K562 (cell line): ENCODE results near the gene SEPTIN1. TPM values are rescaled to one million over a fixed set of nuclear protein-coding genes. Genes with fewer than 3 reads are reported as not detected.
A peak's percentile ranks its signal among the peaks of the same experiment; 100 is the strongest.

Source experiments
- ASH1L ChIP-seq: fragments of 450-650 bp; IDR thresholded peaks from 2 replicates; pipeline ENCODE4 v1.6.1; 2018; ENCODE audit warnings: borderline replicate concordance, mild to moderate bottlenecking, low read depth; ENCODE audit not compliant: partially characterized antibody
- CBX1 ChIP-seq: sonication (generic); IDR thresholded peaks from 2 replicates; pipeline ENCODE4 v1.6.1; 2016; ENCODE audit warnings: antibody characterized with exemption, low read depth, mild to moderate bottlenecking
- CHD1 ChIP-seq: fragments of 200-600 bp; sonication (generic); IDR thresholded peaks from one replicate; pipeline ENCODE4 v1.6.1; 2012; ENCODE audit warnings: mild to moderate bottlenecking, moderate library complexity, low read length, inconsistent platforms
- CXXC5 ChIP-seq: fragments of 250-450 bp; sonication (Bioruptor Pico); IDR thresholded peaks from 2 replicates; pipeline ENCODE4 v1.8.0; 2022; ENCODE audit warnings: inconsistent platforms, mild to moderate bottlenecking, moderate library complexity
- DPF2 ChIP-seq: fragments of 450-650 bp; IDR thresholded peaks from 2 replicates; pipeline ENCODE4 v1.6.1; 2016
- E2F3 ChIP-seq: fragments of 250-450 bp; sonication (Bioruptor Pico); IDR thresholded peaks from 2 replicates; pipeline ENCODE4 v1.4.0; 2020; ENCODE audit warnings: mild to moderate bottlenecking
- ETV1 ChIP-seq: fragments of 450-650 bp; conservative IDR thresholded peaks from 2 replicates; pipeline ENCODE4 v1.6.1; 2016; ENCODE audit warnings: missing genetic modification characterization, control low read depth, low read depth, missing compliant biosample characterization
- FOSL1 ChIP-seq: fragments of 200-800 bp; sonication (Bioruptor generic); conservative IDR thresholded peaks from 2 replicates; pipeline ENCODE4 v1.6.1; 2016; ENCODE audit warnings: missing genetic modification characterization, missing compliant biosample characterization
- GABPA ChIP-seq: fragments of 200-800 bp; sonication (Bioruptor generic); conservative IDR thresholded peaks from 2 replicates; pipeline ENCODE4 v1.6.1; 2016; ENCODE audit warnings: low read depth, missing genetic modification characterization, missing compliant biosample characterization
- L3MBTL2 ChIP-seq: fragments of 450-650 bp; IDR thresholded peaks from 2 replicates; pipeline ENCODE4 v1.6.1; 2016; ENCODE audit warnings: mild to moderate bottlenecking, moderate library complexity
- NFXL1 ChIP-seq: fragments of 450-650 bp; formaldehyde crosslinking; IDR thresholded peaks from 2 replicates; pipeline ENCODE4 v1.4.0; 2021; ENCODE audit warnings: mild to moderate bottlenecking
- RNF2 ChIP-seq: sonication (generic); IDR thresholded peaks from 2 replicates; pipeline ENCODE4 v1.6.1; 2016
- SMAD3 ChIP-seq: fragments of 450-650 bp; formaldehyde crosslinking; conservative IDR thresholded peaks from 2 replicates; pipeline ENCODE4 v1.4.0; 2020; ENCODE audit warnings: mild to moderate bottlenecking
- TCF3 ChIP-seq: sonication (generic); formaldehyde crosslinking; IDR thresholded peaks from 2 replicates; pipeline ENCODE4 v1.4.0; 2020; ENCODE audit warnings: mild to moderate bottlenecking, missing genetic modification reagents
- ZBTB1 ChIP-seq: sonication (generic); formaldehyde crosslinking; IDR thresholded peaks from 2 replicates; pipeline ENCODE4 v1.8.1; 2023; ENCODE audit warnings: missing genetic modification reagents, low read depth, mild to moderate bottlenecking, borderline replicate concordance
- ZNF146 ChIP-seq: IDR thresholded peaks from one replicate; pipeline ENCODE4 v1.6.1; 2018; ENCODE audit warnings: missing compliant biosample characterization; ENCODE audit not compliant: unreplicated experiment
- ZNF175 ChIP-seq: fragments of 200-800 bp; sonication (Bioruptor generic); IDR thresholded peaks from 2 replicates; pipeline ENCODE4 v1.6.1; 2016; ENCODE audit warnings: low read depth, mild to moderate bottlenecking, missing genetic modification characterization, missing compliant biosample characterization
- ZNF282 ChIP-seq: sonication (generic); formaldehyde crosslinking; IDR thresholded peaks from 2 replicates; pipeline ENCODE4 v1.8.1; 2023; ENCODE audit warnings: missing genetic modification reagents
- ZNF316 ChIP-seq: fragments of 450-650 bp; IDR thresholded peaks from 2 replicates; pipeline ENCODE4 v1.6.1; 2016
- ZNF436 ChIP-seq: fragments of 250-450, 450-650 bp; sonication (Bioruptor Pico); formaldehyde crosslinking; IDR thresholded peaks from 2 replicates; pipeline ENCODE4 v1.7.0; 2020; ENCODE audit warnings: mild to moderate bottlenecking
- ZNF444 ChIP-seq: fragments of 250-450 bp; sonication (Bioruptor Pico); IDR thresholded peaks from 2 replicates; pipeline ENCODE4 v1.4.0; 2020; ENCODE audit warnings: mild to moderate bottlenecking, moderate library complexity
- ZNF57 ChIP-seq: fragments of 450-650 bp; formaldehyde crosslinking; IDR thresholded peaks from 2 replicates; pipeline ENCODE4 v1.4.0; 2020; ENCODE audit warnings: mild to moderate bottlenecking, moderate library complexity
- ZNF696 ChIP-seq: fragments of 250-450 bp; sonication (Bioruptor Pico); conservative IDR thresholded peaks from 2 replicates; pipeline ENCODE4 v1.4.0; 2020; ENCODE audit warnings: mild to moderate bottlenecking, moderate library complexity
- ZSCAN29 ChIP-seq: fragments of 450-650 bp; IDR thresholded peaks from 2 replicates; pipeline ENCODE4 v1.6.1; 2017
- polyA plus RNA-seq, 8 experiments: library from polyadenylated mRNA; depleted of rRNA in 4 of 8; stranded (reverse) in 5 of 8; unstranded in 3 of 8; fragments of >200 nt; fragmentation: Nextera tagmentation in 2 of 8; fragmentation: Illumina TruSeq in 1 of 8; extraction: Ambion mirVana in 2 of 8; extraction: Trizol in 1 of 8; gene quantifications; 2 replicates each; pipeline versions ENCODE4 v1.2.1 to v1.2.3, GENCODE V29; 2011 to 2014; ENCODE audit warnings: inconsistent platforms in 1 of 8, missing spikeins in 1 of 8
- total RNA-seq, 7 experiments: library from RNA; depleted of rRNA in 6 of 7; stranded (reverse); fragments of >200 nt in 6 of 7; fragmentation: Illumina TruSeq in 2 of 7; extraction: Trizol in 2 of 7; gene quantifications; 2 replicates each; pipeline versions ENCODE4 v1.2.1 to v1.2.3, GENCODE V29; 2011 to 2021; ENCODE audit warnings: low replicate concordance in 1 of 7
- TF ChIP-seq, protein P1 (sequence below), 2 experiments: fragments of 450-650 bp; IDR thresholded peaks; 2 replicates each; pipeline ENCODE4 v1.6.1; 2016; ENCODE audit warnings: mild to moderate bottlenecking in 2 of 2, borderline replicate concordance in 1 of 2, low read depth in 1 of 2, moderate library complexity in 1 of 2

SEPTIN1 gene
- total and polyA plus RNA-seq, 9 of the 15 experiments (the other 6 are each of a cell fraction or from before 2014, with no cell fraction given) = 0.23 to 5.6 (median 1.7) TPM; not detected in 1

DNA sequence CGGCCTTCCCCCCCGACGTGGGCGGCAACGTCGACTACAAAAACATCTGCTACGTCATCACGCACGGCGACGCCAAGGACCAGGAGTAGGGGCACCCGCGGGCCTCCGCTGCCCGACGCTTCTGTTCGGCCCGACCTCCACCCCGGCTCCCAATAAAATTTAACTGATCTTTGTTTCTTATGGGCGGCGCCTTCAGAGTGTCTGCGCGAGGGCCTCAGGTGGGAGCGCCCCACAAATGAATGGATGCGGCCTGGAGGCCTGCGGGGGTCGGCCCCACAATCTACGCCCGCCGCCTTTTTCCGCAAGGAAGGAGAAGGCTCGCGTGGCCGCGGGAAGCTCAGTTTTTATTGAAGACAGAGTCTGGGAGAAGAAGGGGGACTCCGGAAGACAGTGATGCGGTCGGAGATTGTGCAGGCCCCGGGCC is 4.5 kb downstream of the SEPTIN1 start (continued):
- TF ChIP-seq ASH1L = no peak
- TF ChIP-seq ZNF696 (CRISPR knock-in tag) = no peak
- TF ChIP-seq CHD1 = no peak
- TF ChIP-seq DPF2 = peak; percentile 50; the same call in 1 of the 2 replicates
- no peak for TF ChIP-seq ZNF282 (CRISPR knock-in tag)
- TF ChIP-seq ZNF146 (CRISPR knock-in tag) = no peak
- TF ChIP-seq RNF2 = peak; percentile 62
- no peak for TF ChIP-seq NFXL1 (CRISPR knock-in tag)
- TF ChIP-seq CXXC5 (CRISPR knock-in tag) = peak; percentile 65
- TF ChIP-seq ZNF57 (CRISPR knock-in tag) = no peak
- no peak for TF ChIP-seq E2F3 (CRISPR knock-in tag)
- no peak; the same call in 1 of the 2 replicates for TF ChIP-seq CBX1
- TF ChIP-seq ZSCAN29 = peak; percentile 28; the same call in 1 of the 2 replicates
- no peak for TF ChIP-seq ZBTB1 (CRISPR knock-in tag)
- TF ChIP-seq ZNF444 = no peak
- TF ChIP-seq SMAD3 (CRISPR knock-in tag) = no peak
- TF ChIP-seq ETV1 = peak; percentile 86
- peak; percentile 67; the same call in 1 of the 2 replicates for TF ChIP-seq ZNF175
- no peak for TF ChIP-seq ZNF436 (CRISPR knock-in tag)
- peak; percentile 84 for TF ChIP-seq GABPA
- peak; percentile 75 for TF ChIP-seq ZNF316
- TF ChIP-seq TCF3 (CRISPR knock-in tag) = no peak
- no peak for TF ChIP-seq FOSL1 (tag)
- TF ChIP-seq, protein P1, sequence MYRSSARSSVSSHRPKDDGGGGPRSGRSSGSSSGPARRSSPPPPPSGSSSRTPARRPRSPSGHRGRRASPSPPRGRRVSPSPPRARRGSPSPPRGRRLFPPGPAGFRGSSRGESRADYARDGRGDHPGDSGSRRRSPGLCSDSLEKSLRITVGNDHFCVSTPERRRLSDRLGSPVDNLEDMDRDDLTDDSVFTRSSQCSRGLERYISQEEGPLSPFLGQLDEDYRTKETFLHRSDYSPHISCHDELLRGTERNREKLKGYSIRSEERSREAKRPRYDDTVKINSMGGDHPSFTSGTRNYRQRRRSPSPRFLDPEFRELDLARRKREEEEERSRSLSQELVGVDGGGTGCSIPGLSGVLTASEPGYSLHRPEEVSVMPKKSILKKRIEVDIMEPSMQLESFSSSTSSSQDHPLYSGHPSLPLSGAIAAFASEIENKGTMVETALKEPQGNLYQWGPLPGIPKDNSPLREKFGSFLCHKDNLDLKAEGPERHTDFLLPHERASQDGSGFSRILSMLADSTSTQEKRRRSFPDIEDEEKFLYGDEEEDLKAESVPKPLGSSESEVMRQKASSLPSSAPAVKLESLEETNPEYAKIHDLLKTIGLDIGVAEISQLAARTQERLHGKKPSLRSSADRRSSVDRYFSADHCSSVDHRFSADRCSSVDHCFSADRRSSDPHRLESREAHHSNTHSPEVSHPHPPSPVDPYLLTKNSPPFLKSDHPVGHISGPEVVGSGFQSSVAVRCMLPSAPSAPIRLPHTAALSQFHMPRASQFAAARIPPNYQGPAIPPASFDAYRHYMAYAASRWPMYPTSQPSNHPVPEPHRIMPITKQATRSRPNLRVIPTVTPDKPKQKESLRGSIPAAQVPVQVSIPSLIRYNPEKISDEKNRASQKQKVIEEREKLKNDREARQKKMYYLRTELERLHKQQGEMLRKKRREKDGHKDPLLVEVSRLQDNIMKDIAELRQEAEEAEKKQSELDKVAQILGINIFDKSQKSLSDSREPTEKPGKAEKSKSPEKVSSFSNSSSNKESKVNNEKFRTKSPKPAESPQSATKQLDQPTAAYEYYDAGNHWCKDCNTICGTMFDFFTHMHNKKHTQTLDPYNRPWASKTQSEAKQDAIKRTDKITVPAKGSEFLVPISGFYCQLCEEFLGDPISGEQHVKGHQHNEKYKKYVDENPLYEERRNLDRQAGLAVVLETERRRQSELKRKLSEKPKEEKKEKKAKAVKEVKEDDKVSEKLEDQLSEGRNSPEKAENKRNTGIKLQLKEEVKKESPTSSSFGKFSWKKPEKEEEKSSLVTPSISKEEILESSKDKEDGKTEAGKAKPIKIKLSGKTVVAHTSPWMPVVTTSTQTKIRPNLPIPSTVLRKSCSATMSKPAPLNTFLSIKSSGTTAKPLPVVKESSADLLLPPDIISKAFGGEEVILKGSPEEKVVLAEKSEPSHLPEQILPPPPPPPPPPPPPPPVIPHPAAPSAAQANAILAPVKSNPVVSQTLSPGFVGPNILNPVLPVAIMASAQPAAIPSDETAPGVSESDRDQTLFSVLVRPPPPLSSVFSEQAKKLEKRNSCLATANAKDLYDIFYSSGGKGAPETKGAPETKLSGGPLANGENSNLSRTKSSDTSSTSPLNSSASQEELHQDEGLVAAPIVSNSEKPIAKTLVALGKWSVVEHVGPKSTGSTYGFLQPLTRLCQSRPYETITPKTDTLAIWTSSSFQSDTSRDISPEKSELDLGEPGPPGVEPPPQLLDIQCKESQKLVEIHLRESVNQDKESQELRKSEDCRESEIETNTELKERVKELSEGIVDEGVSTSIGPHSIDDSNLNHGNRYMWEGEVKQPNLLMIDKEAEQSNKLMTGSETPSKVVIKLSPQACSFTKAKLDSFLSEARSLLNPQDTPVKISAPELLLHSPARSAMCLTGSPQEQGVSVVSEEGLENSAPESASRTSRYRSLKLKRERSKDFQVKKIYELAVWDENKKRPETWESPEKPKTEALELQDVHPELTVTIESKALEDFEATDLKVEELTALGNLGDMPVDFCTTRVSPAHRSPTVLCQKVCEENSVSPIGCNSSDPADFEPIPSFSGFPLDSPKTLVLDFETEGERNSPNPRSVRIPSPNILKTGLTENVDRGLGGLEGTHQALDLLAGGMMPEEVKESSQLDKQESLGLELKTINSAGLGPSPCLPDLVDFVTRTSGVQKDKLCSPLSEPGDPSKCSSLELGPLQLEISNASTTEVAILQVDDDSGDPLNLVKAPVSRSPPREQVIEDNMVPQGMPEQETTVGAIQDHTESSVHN (IDR thresholded peaks at IDR 0.05; ENCODE audit: borderline replicate concordance in 1 of 2, low read depth in 1 of 2) = no peak
- peak; percentile 85 for TF ChIP-seq L3MBTL2
